Embryonic facial prominence (tissue), 1 donor: ENCODE data around the gene PRDX2.

Experiments
- DNase-seq: peaks from one replicate; pipeline ENCODE4 v3.0.0-alpha.2; 2016; ENCODE audit errors: extremely low spot score

PRDX2 gene

DNA sequence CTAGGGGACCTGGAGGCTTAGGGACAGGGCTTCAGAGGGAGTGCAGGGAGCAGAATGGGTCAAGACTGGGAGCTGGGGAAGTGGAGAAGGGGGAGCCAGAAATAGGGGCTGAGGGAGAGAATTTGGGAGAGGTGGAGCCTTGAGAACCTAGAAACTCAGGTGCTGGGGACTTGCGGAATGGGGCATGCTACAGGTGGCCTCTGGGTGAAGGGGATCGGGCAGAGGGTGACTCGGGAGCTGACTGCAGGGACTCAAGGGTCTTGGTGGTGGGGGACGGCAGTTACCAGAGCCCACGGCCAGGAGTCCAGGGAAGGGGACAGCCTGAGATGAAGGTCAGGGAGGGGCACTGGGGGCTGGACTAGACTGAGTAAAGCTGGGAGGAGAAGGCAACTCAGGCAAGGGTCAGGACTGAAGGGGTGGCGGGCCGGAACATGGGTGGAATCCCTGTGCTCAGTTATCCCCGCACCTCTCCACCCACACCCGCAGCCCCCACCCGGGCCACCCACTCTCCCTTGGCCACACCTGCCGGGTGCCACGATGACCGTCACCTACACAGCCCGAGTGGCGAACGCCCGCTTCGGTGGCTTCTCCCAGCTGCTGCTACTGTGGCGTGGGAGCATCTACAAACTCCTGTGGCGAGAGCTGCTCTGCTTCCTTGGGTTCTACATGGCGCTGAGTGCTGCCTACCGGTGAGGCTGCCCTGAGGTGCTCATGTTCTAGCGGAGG is 49.4 kb downstream of the PRDX2 start:
- no peak for DNase-seq

DNA sequence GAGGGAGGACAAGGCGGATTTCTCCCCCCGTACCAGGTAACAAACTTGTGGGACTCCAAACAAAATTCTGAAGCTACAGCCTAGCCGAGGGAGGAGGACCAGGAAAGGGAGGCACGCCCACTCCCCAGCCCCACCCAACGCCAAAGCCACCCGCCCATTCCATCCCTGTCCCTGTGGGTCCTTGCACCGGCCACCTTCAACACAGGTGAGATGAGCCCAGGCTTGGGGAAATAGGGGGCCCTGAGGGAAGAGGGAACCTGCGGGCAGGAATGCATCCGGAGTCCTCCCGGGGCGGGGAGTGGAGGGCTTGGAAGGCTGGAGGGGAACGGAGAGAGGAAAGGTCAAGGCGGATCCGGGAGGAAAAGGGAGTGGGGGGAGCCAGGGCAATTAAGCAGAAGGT is 50.0 kb downstream of the PRDX2 start, which contains the start of gene BEST2:
Gene BEST2, plus strand, starts transcription at position 157 of the 400 bp plus-strand sequence. CDS start 802 bp downstream, outside the sequence.
- DNase-seq = no peak

DNA sequence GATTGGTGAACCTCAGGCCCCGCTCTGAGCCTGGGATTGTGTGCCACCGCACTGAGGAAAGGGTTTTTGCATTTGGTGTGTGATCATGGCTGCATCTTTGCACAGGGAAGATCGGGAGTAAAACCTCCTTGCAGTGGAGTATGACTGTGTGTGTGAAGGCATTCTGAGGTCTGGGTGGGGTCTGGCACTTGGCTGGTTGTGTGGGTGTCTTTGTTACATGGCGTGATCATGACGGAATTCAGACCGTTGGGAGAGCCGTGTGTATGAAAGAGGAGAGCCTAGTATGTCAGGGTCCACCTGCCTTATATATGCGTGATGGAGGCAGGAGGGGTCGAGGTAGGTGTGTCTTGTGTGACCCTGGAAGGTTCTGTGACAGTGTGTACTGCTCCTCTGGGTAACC is 50.7 kb downstream of the PRDX2 start:
- no peak for DNase-seq

- DNase-seq = no peak
Measured at GRCh38 chr19:12749938-12750521, 51.6 kb downstream of the PRDX2 start.

DNA sequence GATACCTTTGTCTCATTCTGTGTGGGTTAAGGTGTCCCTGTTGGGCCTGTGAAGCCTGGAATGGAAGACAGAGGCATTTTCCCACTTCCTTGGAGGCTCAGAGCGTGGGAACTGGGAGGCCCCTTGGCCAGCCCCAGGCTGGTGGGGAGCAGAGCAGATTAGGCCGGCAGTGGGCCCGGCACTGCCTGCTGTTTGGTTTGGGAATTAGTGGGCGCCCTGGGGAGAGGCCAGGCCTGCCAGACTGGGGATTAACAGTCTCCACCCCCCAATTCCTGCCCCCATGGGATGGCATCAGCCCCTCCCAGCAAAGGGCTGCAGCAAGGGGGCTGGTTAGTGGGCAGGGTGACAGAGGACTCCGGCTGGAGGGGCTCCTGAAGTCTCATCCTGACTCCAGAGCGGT is 53.1 kb downstream of the PRDX2 start:
- no peak for DNase-seq
